ENCODE results near the gene DPYSL4. TPM values are rescaled to one million over a fixed set of nuclear protein-coding genes. Genes with fewer than 3 reads are reported as not detected.

Gene DPYSL4
- total RNA-seq, 2 donors from 2014 or later: 3.4 to 4.1 TPM

- H3K27me3 ChIP-seq: peaks cover 19 to 28% of the 10 kb centered on the region in 2 donors
- no peaks in the 10 kb centered on the region for H3K36me3 ChIP-seq
- no peak overlapping the region for H3K27ac ChIP-seq
- no peaks in the 10 kb centered on the region for H3K9me3 ChIP-seq
- TF ChIP-seq CTCF (IDR thresholded peaks at IDR 0.05): no peak
- H3K4me3 ChIP-seq: no peak overlapping the region
- no peak for DNase-seq (ENCODE audit: low spot score)
- H3K4me1 ChIP-seq: peaks cover 0 to 51% of the 10 kb centered on the region in 2 donors
These were observed 2.3 kb downstream of the DPYSL4 start for GRCh38 chr10:132189016-132189415.

GRCh38 chr10:132189810-132190422 is 3.2 kb downstream of the DPYSL4 start:
- no peaks in the 10 kb centered on the region for H3K36me3 ChIP-seq
- DNase-seq (ENCODE audit: low spot score): no peak
- no peak for TF ChIP-seq CTCF (IDR thresholded peaks at IDR 0.05)
- peaks cover 0 to 52% of the 10 kb centered on the region in 2 donors for H3K4me1 ChIP-seq
- H3K27ac ChIP-seq: no peak overlapping the region
- H3K9me3 ChIP-seq: no peaks in the 10 kb centered on the region
- H3K4me3 ChIP-seq: no peak overlapping the region
- peaks cover 18 to 28% of the 10 kb centered on the region in 2 donors for H3K27me3 ChIP-seq

- H3K9me3 ChIP-seq: no peaks in the 10 kb centered on the region
- TF ChIP-seq CTCF (IDR thresholded peaks at IDR 0.05): no peak
- peaks cover 0 to 32% of the 10 kb centered on the region in 2 donors for H3K4me1 ChIP-seq
- H3K27ac ChIP-seq: peak overlapping the region in 1 of 2 donors; percentile 17
- no peak for DNase-seq (ENCODE audit: low spot score)
- H3K4me3 ChIP-seq: no peak overlapping the region
- H3K27me3 ChIP-seq: peaks cover 8 to 11% of the 10 kb centered on the region in 2 donors
- no peaks in the 10 kb centered on the region for H3K36me3 ChIP-seq
These were observed 5.6 kb downstream of the DPYSL4 start for GRCh38 chr10:132192076-132192975.

GRCh38 chr10:132192991-132193665 is 6.4 kb downstream of the DPYSL4 start:
- H3K9me3 ChIP-seq: no peaks in the 10 kb centered on the region
- peaks cover 0 to 4% of the 10 kb centered on the region in 2 donors for H3K27me3 ChIP-seq
- DNase-seq (ENCODE audit: low spot score): no peak
- H3K4me1 ChIP-seq: peaks cover 0 to 24% of the 10 kb centered on the region in 2 donors
- H3K27ac ChIP-seq: peak overlapping the region in 1 of 2 donors; percentile 17
- no peak for TF ChIP-seq CTCF (IDR thresholded peaks at IDR 0.05)
- H3K36me3 ChIP-seq: no peaks in the 10 kb centered on the region
- H3K4me3 ChIP-seq: no peak overlapping the region

- Histone ChIP-seq H3K4me3 (no peak overlapping the region), H3K27me3 (no peaks in the 10 kb centered on the region), H3K27ac (no peak overlapping the region), H3K36me3 (no peaks in the 10 kb centered on the region), H3K4me1 (peaks cover 0 to 19% of the 10 kb centered on the region in 2 donors), H3K9me3 (no peaks in the 10 kb centered on the region)
- no peak for DNase-seq (ENCODE audit: low spot score)
- TF ChIP-seq CTCF (IDR thresholded peaks at IDR 0.05): no peak
These were observed 7.3 kb downstream of the DPYSL4 start for GRCh38 chr10:132193907-132194552.
